ENCODE measurements around the gene NXPH2.

The NXPH2 gene

GRCh38 chr2:138814123-138814898 is 34.1 kb upstream of the NXPH2 start:
- DNase-seq (ENCODE audit: low read depth, low spot score) = no peak
- no peak overlapping the region for H3K4me3 ChIP-seq (ENCODE audit: low read depth, low read length)
- peak; percentile 6 for TF ChIP-seq CTCF (IDR thresholded peaks at IDR 0.05; ENCODE audit: insufficient read depth, low read length, missing control alignments)
- CTCF ChIA-PET = no interaction called here
- POLR2A ChIA-PET = no interaction called here

GRCh38 chr2:138811431-138811830 is 31.2 kb upstream of the NXPH2 start:
- POLR2A ChIA-PET = no interaction called here
- CTCF ChIA-PET = interaction anchor here (0.6 kb wide), 1 partner anchor 15 kb away, joined by 3 read pairs; no protein-coding TSS in a partner anchor
- no peak for DNase-seq (ENCODE audit: low read depth, low spot score)
- no peak overlapping the region for H3K4me3 ChIP-seq (ENCODE audit: low read depth, low read length)
- TF ChIP-seq CTCF (IDR thresholded peaks at IDR 0.05; ENCODE audit: insufficient read depth, low read length, missing control alignments) = no peak

GRCh38 chr2:138794724-138795123 is 14.5 kb upstream of the NXPH2 start:
- no peak for DNase-seq (ENCODE audit: low read depth, low spot score)
- H3K4me3 ChIP-seq (ENCODE audit: low read depth, low read length) = no peak overlapping the region
- no peak for TF ChIP-seq CTCF (IDR thresholded peaks at IDR 0.05; ENCODE audit: insufficient read depth, low read length, missing control alignments)
- ChIA-PET CTCF (no interaction called here), POLR2A (no interaction called here)

- CTCF ChIA-PET = interaction anchor here (0.7 to 3.1 kb wide), 12 partner anchors 9 to 921 kb away, joined by 3 to 24 read pairs (median 6); no protein-coding TSS in a partner anchor
- no peak overlapping the region for H3K4me3 ChIP-seq (ENCODE audit: low read depth, low read length)
- peak; percentile 43 for TF ChIP-seq CTCF (IDR thresholded peaks at IDR 0.05; ENCODE audit: insufficient read depth, low read length, missing control alignments)
- DNase-seq (ENCODE audit: low read depth, low spot score) = no peak
- POLR2A ChIA-PET = no interaction called here
Measured at GRCh38 chr2:138787053-138787666, 7.0 kb upstream of the NXPH2 start.

GRCh38 chr2:138782383-138782782 is 2.2 kb upstream of the NXPH2 start:
- no peak for TF ChIP-seq CTCF (IDR thresholded peaks at IDR 0.05; ENCODE audit: insufficient read depth, low read length, missing control alignments)
- H3K4me3 ChIP-seq (ENCODE audit: low read depth, low read length) = no peak overlapping the region
- no peak for DNase-seq (ENCODE audit: low read depth, low spot score)
- CTCF ChIA-PET = no interaction called here
- POLR2A ChIA-PET = no interaction called here

- no peak for TF ChIP-seq CTCF (IDR thresholded peaks at IDR 0.05; ENCODE audit: insufficient read depth, low read length, missing control alignments)
- no peak for DNase-seq (ENCODE audit: low read depth, low spot score)
- CTCF ChIA-PET = no interaction called here
- POLR2A ChIA-PET = no interaction called here
- no peak overlapping the region for H3K4me3 ChIP-seq (ENCODE audit: low read depth, low read length)
Measured at GRCh38 chr2:138780908-138781307, 718 bp upstream of the NXPH2 start.

All from AG04449 (cell line).